GM10266 (cell line): Measurements from ENCODE around the gene SLC6A3.

Experiments
- DNase-seq: peaks from one replicate; pipeline ENCODE4 v3.0.0; 2012; ENCODE audit errors: extremely low spot score
- TF ChIP-seq, protein P1 (sequence below): IDR thresholded peaks from 2 replicates; pipeline ENCODE4 v1.5.1; 2012; ENCODE audit warnings: mild to moderate bottlenecking, low read depth; ENCODE audit not compliant: control insufficient read depth, insufficient read depth; ENCODE audit errors: missing control alignments

The SLC6A3 gene

DNA sequence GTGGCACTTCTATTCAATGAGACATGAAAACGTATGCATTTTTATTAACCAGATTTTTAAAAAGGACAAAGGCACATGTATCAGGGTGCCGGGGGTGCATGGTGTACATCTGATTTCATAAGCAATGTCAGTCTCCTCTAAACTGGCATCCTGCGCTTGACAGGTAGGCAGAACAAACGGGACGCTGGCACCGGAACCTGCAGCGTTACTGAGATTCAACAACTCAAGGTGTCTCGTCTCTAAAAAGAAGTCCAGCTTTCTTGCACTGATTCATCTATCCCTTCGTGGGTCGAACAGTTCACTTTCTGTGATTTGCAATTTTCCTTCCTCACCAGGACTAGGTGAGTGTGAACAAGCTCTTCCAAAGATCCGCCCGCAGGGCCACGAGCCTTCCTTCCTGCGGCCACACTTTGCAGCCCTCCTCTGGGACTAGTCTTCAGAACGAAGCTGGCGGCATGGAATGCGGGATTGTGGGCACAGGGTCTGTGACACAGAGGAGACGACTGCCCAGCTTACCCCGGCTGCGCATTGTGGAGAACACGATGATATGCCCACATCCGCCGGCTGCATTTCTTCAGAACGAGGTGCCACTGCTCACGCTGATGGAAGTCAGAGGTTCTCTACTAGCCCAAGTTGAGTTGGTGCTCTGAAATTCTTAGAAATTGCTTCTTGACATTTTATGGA is 7.2 kb downstream of the SLC6A3 start:
- DNase-seq, result no peak
- TF ChIP-seq, protein P1, sequence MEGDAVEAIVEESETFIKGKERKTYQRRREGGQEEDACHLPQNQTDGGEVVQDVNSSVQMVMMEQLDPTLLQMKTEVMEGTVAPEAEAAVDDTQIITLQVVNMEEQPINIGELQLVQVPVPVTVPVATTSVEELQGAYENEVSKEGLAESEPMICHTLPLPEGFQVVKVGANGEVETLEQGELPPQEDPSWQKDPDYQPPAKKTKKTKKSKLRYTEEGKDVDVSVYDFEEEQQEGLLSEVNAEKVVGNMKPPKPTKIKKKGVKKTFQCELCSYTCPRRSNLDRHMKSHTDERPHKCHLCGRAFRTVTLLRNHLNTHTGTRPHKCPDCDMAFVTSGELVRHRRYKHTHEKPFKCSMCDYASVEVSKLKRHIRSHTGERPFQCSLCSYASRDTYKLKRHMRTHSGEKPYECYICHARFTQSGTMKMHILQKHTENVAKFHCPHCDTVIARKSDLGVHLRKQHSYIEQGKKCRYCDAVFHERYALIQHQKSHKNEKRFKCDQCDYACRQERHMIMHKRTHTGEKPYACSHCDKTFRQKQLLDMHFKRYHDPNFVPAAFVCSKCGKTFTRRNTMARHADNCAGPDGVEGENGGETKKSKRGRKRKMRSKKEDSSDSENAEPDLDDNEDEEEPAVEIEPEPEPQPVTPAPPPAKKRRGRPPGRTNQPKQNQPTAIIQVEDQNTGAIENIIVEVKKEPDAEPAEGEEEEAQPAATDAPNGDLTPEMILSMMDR, result no peak

DNA sequence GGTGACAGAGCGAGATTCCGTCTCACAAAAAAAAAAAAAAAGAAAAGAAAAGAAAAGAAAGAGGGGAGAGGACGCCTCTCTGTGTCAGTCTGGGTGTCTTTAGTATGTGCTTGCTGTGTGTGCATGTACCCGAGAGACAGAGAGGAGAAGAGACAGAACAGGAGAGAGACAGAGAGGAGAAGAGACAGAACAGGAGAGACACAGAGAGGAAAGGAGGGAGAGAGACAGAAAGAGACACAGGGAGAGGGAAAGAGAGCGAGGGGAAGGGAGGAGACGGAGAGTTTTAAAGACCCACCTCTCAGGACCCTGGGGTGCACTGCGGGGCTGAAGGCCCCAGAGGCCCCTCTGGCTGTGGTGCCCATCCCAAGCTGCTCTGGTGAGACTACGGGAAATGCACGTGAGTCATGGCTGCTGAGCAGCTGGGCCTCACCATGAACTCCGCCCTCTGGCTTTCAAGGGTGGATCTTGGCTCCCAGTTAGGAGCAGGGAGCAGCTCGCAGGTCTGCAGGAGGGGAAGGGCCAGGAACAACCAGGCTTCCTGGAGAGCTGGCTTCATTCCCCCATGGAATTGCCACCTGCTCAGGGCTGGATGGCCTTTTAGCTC is 7.9 kb downstream of the SLC6A3 start:
- TF ChIP-seq, protein P1, result no peak
- no peak for DNase-seq

DNA sequence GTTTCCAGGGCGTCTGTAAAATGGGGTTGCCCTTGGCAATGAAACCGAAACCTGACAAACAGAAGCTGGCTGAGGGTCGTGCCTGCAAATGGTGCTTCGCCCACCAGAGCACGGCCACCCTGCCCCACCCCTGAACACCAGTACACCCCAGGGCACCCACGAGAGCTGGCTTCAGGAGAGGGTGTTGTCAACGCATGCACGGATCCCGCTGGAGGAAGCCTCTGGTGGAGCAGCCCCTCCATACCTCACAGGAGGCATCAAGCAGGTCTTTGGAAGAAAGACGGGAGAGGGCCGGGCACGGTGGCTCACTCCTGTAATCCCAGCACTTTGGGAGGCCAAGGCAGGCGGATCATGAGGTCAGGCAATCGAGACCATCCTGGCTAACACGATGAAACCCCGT is 8.6 kb downstream of the SLC6A3 start:
- TF ChIP-seq, protein P1, result no peak
- no peak for DNase-seq

DNA sequence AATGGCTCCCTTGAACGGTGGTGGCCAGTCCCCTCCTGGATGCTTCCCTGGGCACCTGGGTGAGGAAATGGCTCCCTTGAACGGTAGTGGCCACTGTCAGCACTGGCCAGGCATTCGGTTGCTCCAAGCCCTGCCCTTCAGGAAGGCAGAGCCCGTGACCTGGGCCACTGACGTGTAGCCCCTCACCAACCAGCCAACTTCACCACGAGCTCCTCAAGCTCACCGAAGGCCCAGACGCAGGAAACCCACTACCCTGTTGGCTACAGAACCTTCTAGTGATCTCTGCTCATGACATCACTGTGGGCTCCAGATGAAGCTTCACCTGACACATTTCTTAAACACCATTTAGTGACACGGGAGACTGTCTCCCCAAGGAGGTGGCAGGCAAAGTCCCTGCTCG is 9.2 kb downstream of the SLC6A3 start:
- DNase-seq, result no peak
- TF ChIP-seq, protein P1, result no peak

DNA sequence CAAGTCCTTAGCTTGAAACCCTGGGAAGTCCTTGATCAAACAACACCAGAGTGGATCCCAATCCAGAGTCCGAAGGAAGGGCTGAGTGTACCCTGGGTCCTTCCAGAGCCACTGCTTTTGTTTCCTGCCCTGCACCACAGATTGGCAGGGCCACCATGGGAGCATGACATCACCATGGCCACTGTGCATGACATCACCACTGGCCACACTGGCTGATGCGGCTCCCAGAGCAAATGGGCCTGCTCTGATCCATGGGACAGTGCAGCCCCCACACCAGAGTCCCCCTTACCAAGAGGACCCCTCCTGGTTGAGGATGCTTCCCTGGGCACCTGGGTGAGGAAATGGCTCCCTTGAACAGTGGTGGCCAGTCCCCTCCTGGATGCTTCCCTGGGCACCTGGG is 9.9 kb downstream of the SLC6A3 start:
- no peak for DNase-seq
- TF ChIP-seq, protein P1, result no peak

DNA sequence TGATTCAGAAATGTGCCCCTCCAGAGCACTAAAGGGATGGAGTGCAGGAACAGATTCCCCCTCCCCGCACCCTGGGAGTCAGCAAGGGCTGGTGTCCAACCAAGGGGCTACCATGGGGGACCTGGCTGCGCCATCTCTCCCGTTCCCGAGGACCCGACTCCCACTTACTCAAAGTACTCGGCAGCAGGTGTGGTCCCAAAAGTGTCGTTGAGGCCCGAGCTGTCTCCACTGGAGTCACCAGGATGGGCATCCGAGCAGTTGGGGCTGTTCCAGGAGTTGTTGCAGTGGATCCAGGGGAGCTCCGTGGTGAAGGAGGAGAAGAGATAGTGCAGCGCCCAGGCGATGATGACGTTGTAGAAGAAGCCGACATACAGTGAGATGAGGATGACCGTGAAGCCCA is 12.9 kb downstream of the SLC6A3 start:
- TF ChIP-seq, protein P1, result no peak

DNA sequence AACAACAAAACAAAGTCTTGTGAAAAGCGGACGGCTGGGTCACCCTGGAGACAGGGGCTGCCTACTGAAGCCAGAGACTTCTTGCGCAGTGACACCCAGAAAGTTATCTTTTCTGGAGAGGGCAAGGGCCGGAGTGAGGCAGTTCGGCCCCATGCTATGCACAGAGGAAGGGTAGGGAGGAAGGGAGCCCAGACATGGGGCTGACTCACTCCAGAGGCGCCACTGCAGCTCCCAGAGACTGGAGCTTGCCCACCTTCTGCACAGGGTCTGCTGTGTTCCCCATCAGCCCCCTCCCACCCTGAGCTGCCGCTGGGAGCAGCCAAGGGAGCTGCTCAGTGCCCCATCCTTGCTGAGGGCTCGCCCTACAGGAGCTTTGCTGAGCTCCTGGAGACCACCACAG is 13.3 kb downstream of the SLC6A3 start:
- no peak for DNase-seq

More for the DNA sequence above, 12.9 kb downstream of the SLC6A3 start:
- no peak for DNase-seq

More for the DNA sequence above, 13.3 kb downstream of the SLC6A3 start:
- TF ChIP-seq, protein P1, result no peak
